ENCODE results near the gene ANKS4B. TPM values are rescaled to one million over a fixed set of nuclear protein-coding genes. Genes with fewer than 3 reads are reported as not detected.

Gene ANKS4B
- total RNA-seq, 2 donors from 2014 or later, result not detected

Other genes starting within 250 kb of the ANKS4B start
- not detected for gene DNAH3, start 82.9 kb upstream of the ANKS4B start, total RNA-seq
- gene LDAF1, start 75.0 kb upstream of the ANKS4B start, total RNA-seq, result 100 to 1,000 TPM; 110 to 112 TPM
- not detected for gene ZP2, start 22.1 kb upstream of the ANKS4B start, total RNA-seq
- gene CRYM, start 44.6 kb downstream of the ANKS4B start, total RNA-seq, result not detected

Measured in thoracic aorta (tissue), 2 donors.